GM13977 (cell line): ENCODE measurements around the gene WWOX.

ENCODE experiments used
- DNase-seq: peaks from one replicate; pipeline ENCODE4 v3.0.0; 2012; ENCODE audit warnings: low spot score
- CTCF ChIP-seq: IDR thresholded peaks from 2 replicates; pipeline ENCODE4 v1.5.1; 2012; ENCODE audit warnings: mild to moderate bottlenecking, control low read depth; ENCODE audit not compliant: insufficient read depth; ENCODE audit errors: extremely low read depth, missing control alignments
- in situ Hi-C: fragments of 300-500 bp; cut with MboI; formaldehyde crosslinking; loops from one replicate; pipeline ENCODE4 v1.12.0; 2022; ENCODE audit warnings: low sequenced_read_pairs, low pct_unique_long_range_greater_than_20kb, mixed read lengths, inconsistent platforms; ENCODE audit not compliant: unreplicated experiment

WWOX gene

GRCh38 chr16:78246559-78246958 lies 147.1 kb downstream of the WWOX start:
- TF ChIP-seq CTCF = no peak
- in situ Hi-C loops = no loop called here

DNA sequence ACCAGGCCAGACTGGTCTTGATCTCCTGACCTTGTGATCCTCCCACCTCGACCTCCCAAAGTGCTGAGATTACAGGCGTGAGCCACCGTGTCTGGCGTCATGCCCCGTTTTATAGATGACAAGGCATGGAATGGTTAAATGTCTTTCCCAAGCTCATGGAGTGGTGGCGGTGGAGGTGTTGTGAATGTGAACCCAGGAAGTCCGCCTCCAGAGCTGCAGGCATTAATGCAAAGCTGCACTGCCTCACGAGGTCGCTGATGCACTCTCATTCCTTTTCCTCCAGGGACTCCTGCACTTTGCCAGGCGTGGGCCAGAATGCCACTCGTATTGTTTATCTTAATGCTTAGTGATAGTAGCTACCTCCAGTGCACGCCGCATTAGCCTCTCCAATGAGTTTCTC lies 149.6 kb downstream of the WWOX start:
- DNase-seq = no peak
- TF ChIP-seq CTCF = no peak
- in situ Hi-C loops = no loop called here

More at GRCh38 chr16:78246559-78246958, 147.1 kb downstream of the WWOX start:
- no peak for DNase-seq

DNA sequence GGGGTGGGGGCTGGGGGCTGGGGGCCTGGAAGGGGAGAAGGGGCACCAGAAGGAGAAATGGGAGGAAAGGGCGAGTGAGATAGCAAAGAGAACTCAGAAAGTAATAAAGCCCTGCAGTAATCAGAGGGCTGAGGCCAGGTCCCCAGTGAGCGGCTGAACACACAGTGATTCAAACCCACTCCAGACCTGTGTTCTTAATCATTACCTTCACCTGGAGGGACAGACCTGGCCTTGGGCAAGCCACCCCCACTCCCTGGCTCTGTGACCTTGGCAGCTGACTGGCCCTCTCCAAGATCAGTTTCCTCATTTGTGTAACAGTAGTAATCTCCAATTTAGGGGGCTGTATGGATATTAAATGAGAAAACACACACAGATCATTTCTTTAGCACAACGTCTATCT lies 150.4 kb downstream of the WWOX start:
- in situ Hi-C loops = no loop called here
- DNase-seq = no peak
- no peak for TF ChIP-seq CTCF

GRCh38 chr16:78251115-78251514 lies 151.7 kb downstream of the WWOX start:
- no peak for DNase-seq
- no peak for TF ChIP-seq CTCF
- in situ Hi-C loops = no loop called here

DNA sequence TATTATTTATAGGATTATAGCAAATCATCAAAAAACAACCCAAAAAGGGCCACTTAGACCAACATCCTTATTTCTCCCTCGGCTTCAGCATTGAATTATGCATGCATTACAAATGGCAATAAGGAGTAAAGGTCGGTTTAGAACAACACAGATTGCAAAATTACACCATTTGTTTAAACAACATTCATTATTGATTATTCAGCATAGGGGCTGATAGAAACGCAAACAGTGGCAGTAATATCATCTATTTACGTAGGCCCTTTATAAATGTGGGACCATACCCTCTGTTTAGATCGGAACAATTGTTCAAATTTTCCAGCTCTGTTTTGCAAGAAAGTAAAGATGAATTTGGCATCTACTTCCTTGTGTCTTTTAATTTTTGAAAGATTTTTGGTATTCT lies 153.3 kb downstream of the WWOX start:
- no peak for TF ChIP-seq CTCF
- DNase-seq = no peak
- in situ Hi-C loops = no loop called here

- no peak for TF ChIP-seq CTCF
- no peak for DNase-seq
- in situ Hi-C loops = no loop called here
Measured at GRCh38 chr16:78254841-78255240, 155.4 kb downstream of the WWOX start.

GRCh38 chr16:78256686-78257375 lies 157.4 kb downstream of the WWOX start:
- in situ Hi-C loops = no loop called here
- no peak for DNase-seq
- TF ChIP-seq CTCF = no peak
